ENCODE measurements around the gene FANK1.

The FANK1 gene

DNA sequence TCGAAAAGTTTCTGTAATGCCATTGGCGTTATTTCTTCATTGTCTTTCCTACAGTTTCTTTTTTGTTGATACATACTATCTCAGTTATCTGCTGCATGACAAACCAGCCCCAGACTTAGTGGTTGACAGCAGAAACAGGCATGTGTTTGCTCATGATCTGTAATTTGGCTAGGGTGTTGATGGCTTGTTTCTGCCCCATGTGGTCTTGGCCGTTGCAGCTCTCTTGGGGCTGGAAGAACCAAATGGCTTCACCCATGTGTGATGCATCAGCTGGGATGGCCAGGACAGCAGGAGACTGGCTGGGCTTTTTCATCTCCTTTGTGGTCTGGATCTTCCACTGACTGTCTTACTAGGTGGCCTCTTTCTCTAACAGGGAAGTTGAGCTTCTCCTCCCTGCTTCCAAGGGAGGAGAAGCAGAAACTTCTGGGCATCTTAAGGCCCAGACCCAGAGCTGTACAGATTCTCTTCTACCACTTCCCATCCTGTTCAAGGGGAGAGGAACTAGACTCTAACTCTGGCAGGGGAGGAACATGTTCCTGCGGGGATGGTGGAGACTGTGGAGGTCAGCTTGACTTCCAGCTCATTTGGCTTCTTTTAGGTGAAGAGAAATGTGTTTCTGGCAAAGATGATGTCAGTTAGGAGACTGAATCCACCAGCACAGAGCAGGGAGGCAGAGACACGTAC is 89.3 kb downstream of the FANK1 start:
- DNase-seq (ENCODE audit: low spot score), result no peak

DNA sequence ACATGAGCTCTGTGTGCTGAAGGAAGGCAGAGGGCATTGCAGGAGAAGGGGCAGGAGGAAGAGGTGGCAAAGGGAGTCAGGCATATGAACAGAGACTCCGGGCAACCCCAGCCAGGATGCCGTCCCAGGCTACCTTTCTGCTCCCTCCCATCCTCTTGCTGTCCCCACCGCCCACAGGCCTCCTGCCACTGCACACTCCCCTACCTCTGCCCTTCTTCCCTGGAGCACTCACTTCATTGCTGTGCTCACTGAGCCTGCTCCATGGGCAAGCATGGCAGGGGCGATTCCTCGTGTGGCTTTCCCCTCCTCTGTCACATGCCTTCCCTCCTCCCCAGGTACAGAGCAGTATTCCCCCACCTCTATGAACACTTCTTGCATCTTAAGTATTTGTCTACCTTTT is 93.4 kb downstream of the FANK1 start:
- DNase-seq (ENCODE audit: low spot score), result no peak

- no peak for DNase-seq (ENCODE audit: low spot score)
Measured at GRCh38 chr10:125990974-125991373, 94.6 kb downstream of the FANK1 start.

GRCh38 chr10:125991392-125991791 is 95.0 kb downstream of the FANK1 start:
- no peak for DNase-seq (ENCODE audit: low spot score)

DNA sequence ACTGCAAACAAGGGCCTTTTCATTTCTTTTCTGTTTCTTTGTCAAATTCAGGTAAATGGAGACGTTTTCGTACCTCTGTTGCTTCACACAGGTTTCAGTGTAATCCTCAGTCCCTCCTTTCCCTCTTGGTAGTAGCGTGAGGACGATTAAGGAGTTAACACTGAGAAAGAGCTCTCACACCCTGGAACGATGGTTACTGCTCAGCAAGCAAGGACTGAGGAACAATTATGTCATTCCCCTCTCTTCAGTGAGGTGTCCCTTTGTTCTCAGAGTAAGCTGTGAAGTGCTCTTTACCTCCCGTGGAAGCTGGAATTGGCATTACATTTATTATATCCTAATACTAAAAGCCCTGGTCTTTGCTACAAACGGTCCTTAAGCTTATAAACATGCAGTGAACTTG is 95.9 kb downstream of the FANK1 start:
- no peak for DNase-seq (ENCODE audit: low spot score)

GRCh38 chr10:125994601-125995000 is 98.2 kb downstream of the FANK1 start:
- no peak for DNase-seq (ENCODE audit: low spot score)

DNA sequence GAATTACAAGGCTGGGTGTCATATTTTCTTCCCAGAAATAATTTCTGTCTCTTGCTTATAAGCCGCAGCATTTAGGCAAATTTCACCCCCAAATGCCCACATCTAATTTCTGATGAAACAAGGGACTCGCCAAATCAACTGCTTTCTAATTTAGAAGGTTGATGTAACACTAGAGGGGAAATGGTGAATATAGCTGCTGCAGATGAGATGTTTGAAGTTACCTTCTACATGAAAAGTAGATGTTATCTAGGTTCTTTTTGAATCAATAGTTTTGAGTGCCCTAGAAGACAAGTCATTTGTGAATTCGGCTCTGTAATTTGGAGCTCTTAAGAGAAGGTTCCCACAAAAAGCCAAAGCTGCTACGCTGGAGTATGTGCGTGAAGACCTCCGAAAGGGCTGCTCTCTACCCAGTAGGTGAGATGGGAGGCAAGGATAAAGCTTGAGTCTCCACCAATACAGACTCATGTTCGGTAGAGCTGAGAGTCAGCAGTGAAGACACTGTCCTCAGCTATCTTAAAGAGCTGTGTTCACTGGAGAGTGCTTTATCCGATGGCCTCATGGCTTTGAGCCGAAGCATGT is 99.5 kb downstream of the FANK1 start:
- DNase-seq (ENCODE audit: low spot score), result no peak

- no peak for DNase-seq (ENCODE audit: low spot score)
Measured at GRCh38 chr10:125997586-125997985, 101.2 kb downstream of the FANK1 start.

GRCh38 chr10:125999694-126000093 is 103.3 kb downstream of the FANK1 start:
- DNase-seq (ENCODE audit: low spot score), result no peak

- no peak for DNase-seq (ENCODE audit: low spot score)
Measured at GRCh38 chr10:126001576-126001975, 105.2 kb downstream of the FANK1 start.

GRCh38 chr10:126004752-126005151 is 108.4 kb downstream of the FANK1 start:
- no peak for DNase-seq (ENCODE audit: low spot score)

DNA sequence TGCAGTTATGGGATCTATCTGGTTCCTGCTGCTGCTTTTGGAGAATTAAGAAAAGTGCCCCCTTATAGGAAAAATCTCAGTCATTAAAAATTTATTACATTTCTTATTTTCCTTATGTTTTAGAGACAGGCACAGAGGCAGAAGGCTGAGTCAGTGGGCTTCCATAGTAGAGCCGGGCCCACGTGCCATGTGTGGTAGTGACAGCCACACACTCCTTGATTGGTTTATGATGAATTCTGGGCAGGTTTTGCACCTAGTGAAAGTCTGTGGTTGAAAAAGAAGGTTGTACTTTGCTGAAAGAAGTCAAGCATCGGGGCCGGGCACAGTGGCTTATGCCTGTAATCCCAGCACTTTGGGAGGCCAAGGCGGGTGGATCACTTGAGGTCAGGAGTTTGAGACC is 109.9 kb downstream of the FANK1 start:
- DNase-seq (ENCODE audit: low spot score), result no peak

- no peak for DNase-seq (ENCODE audit: low spot score)
Measured at GRCh38 chr10:126006906-126007305, 110.5 kb downstream of the FANK1 start.

DNA sequence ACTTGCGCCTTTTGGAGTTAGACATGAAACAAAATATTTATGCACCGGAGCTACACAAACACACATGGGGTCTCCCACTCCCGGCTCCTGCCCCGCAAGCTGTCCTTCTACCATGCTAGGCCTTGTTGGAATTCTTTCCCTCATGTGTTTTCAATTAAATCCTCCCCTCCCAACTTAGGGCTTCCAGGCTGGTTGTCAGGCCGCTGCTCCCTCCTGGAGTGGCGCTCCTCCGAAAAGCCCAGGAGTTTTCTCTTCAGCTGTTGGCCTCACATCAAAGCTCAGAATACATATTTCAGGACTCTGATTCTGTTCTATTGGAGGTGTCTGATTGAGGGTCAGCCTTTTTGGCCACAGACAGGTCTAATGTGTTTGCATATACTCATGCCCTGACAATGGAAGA is 113.3 kb downstream of the FANK1 start:
- DNase-seq (ENCODE audit: low spot score), result no peak

- no peak for DNase-seq (ENCODE audit: low spot score)
Measured at GRCh38 chr10:126011995-126012394, 115.6 kb downstream of the FANK1 start.

DNA sequence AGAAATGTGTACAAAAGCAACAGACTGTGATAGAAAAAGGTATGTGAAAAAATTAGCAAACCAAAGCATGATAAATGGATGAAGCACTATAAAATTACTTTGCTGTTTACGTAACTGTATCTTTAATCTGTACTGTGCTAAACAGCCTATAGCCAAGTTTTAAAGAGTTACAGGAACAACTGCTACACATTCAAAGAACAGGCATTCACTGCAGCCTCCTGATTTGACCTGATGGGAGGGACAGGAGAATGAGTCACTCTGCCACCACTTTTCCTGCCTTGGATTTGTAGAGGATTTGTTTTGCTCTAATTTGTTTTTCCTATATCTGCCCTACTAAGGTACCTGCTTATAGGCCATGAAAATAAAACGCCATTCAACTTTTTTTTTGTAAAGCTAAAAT is 116.1 kb downstream of the FANK1 start:
- DNase-seq (ENCODE audit: low spot score), result no peak

DNA sequence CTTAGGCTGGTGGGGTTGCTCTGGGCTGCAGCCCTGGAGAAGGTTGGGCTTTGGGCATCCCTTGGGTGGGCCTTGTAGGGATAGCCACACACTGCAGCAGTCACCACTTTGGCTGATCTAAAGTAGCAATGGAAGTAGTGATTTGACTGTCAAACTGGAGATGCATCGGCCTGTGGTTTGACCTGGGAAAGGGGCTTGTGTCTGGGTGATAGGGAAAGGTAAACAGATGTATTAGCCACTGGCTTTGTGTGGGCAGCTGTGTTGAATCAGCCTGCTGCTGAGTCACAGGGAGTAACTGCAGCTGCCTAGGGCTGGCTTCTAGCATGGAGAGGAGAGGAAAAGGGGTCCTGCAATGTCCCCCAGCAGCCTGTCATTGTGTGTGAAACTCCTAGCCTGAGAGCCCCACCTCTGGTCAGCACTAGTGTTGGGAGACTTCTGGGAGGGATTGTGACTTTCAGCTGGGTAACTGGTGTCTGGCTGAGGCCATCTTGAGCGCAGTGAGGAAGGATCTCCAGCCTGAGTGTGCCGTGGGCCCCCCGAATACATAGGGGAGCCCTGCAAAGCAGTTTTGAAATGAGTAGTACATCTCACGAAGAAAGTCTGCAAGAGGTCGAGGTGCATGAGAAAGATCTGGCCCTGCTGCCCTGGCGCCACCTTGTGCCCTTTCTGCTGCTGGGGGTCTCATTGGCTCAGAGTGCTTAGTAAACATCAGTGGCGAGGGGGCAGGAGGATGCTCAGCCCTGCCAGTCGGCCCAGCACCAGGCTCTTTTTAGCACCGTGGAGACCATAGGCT is 117.3 kb downstream of the FANK1 start:
- no peak for DNase-seq (ENCODE audit: low spot score)

GRCh38 chr10:126014309-126014708 is 117.9 kb downstream of the FANK1 start:
- no peak for DNase-seq (ENCODE audit: low spot score)

DNA sequence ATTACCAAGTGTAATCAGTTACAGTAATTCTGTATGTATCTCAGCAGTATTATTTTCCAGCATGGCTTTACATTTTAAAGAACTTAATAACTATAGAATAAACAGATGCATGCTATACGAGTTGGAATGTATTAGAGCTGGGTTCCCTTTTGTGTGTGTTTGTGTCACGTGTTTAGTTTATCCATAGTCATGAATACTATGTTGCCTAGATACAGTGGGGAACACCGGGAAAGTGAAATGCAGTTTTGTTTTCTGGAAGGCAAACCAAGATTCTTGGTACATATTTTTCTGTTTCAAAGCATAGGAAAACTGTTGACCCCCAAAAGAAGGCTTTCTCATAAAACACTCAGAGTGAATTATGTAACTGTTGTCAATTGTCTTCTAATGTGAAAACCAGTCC is 119.0 kb downstream of the FANK1 start:
- no peak for DNase-seq (ENCODE audit: low spot score)

DNA sequence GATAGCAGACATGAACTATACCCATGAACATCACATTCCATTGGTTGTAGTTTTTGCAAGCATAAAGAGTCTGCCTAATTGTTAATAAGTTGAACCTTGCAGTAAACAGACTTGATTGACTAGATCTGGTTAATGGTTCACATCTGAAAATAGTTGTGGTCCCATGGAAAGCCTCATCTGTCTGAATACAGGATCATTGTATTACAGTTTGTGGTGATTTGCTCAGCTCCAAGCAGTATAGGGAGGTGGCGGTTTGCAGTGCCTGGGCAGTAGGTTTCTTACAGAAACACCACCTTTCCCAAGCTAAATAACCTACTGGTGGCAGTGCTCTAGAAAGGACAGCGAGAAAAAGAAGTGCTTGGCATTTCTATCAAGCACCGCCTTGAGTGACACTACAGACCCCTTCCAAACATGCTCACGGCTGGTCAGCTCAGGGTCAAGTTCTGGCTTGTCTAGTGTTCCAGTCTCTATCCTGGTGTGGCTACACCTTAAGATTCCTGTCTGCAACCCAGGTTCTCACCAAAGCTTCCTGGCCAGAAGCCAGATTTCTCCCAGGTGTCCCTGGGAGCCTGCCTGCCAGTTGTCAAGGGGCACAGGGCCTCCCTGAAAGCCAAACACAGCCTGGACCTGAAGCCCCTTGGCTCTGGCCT is 119.9 kb downstream of the FANK1 start:
- DNase-seq (ENCODE audit: low spot score), result no peak

GRCh38 chr10:126016882-126017281 is 120.5 kb downstream of the FANK1 start:
- no peak for DNase-seq (ENCODE audit: low spot score)

DNA sequence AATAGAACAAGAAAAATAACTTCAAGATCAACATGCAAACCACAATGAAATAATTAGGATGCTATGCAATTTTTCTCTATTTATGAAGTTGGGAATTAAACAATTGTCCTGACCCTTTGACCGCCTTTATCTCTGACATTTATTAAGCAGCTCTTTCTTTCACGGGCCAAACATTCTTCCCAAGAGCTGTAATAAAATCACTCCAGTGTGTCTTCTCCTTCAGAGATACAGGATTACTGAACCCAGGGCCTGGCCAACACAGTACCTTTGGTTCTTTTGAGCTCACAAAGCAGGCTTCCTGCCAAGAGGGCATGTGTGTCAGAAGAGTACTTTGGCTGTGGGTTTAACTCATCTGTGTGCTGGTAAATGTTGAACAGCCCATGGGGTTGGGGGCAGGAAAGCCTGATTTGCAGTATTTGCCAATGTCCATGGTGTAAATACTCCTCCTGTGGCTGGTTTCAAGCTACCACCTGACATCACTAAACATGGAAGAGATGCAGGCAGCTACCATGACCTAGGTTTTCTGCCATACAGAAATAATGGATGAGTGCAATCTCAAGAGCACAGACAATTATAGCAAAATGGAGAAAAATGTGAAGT is 121.7 kb downstream of the FANK1 start:
- DNase-seq (ENCODE audit: low spot score), result no peak

All from SK-N-DZ (cell line).